ENCODE measurements around the gene LRRC28. TPM values are rescaled to one million over a fixed set of nuclear protein-coding genes. Genes with fewer than 3 reads are reported as not detected.

Gene LRRC28
- total and polyA plus RNA-seq, 2 donors (not counting 1 experiment from before 2014, with no cell fraction given): 20.1 to 23.8 TPM

DNA sequence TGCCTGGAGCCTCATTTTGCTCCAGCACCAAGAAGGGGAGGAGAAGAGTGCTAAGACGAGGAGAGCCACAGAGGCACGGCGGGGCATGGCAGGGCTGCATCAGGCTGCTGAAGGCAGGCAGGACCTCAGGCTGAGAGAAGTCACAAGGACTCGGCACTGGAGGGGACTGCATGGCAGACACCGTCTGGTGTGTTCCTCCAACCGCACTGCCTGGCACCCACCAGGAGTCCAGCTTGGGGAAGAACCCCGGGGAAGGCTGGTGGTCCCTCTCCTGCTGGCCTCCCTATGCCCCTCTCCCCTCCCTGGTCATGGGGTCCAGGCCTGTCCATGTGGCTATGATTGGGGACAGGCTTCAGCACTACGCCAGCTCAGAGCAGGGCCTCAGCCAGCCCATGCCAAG, 161.3 kb downstream of the LRRC28 start:
- H3K4me1 ChIP-seq (ENCODE audit: control insufficient read depth, extremely low read depth, insufficient read depth, low read length): peaks cover 9% of the 10 kb centered on the region
- H3K27me3 ChIP-seq (ENCODE audit: control insufficient read depth, insufficient read depth, low read length): no peaks in the 10 kb centered on the region
- no peak overlapping the region for H3K4me3 ChIP-seq (replicated peaks in 1 of 4; ENCODE audit: control extremely low read depth in 1 of 4, insufficient read depth in 1 of 4, low read depth in 3 of 4, low read length in 4 of 4)
- H3K9ac ChIP-seq (ENCODE audit: insufficient read depth, low read length): no peak overlapping the region
- H3K27ac ChIP-seq (ENCODE audit: insufficient read depth, low read length): no peak overlapping the region
- no peaks in the 10 kb centered on the region for H3K9me3 ChIP-seq (ENCODE audit: control insufficient read depth, insufficient read depth, low read depth, low read length)
- no peak for DNase-seq (ENCODE audit: low read depth in 2 of 2)
- no peaks in the 10 kb centered on the region for H4K20me1 ChIP-seq (ENCODE audit: control insufficient read depth, extremely low read depth, insufficient read depth, low read length)
- H3K36me3 ChIP-seq (ENCODE audit: control insufficient read depth, insufficient read depth, low read length): no peaks in the 10 kb centered on the region
- no peak for TF ChIP-seq CTCF (conservative IDR thresholded peaks at IDR 0.05 in 1 of 2, IDR thresholded peaks at IDR 0.05 in 1 of 2; ENCODE audit: low read depth in 1 of 2, low read length in 2 of 2)
- TF ChIP-seq EZH2 (IDR thresholded peaks at IDR 0.05; ENCODE audit: low read length, missing control alignments): no peak
- H3K79me2 ChIP-seq (ENCODE audit: control insufficient read depth, insufficient read depth, low read length): no peaks in the 10 kb centered on the region
- H3K4me2 ChIP-seq (ENCODE audit: extremely low read depth, insufficient read depth, low read length): no peak overlapping the region
- H2AFZ ChIP-seq (ENCODE audit: low read length): no peak overlapping the region

GRCh38 chr15:99413955-99414754, 162.9 kb downstream of the LRRC28 start:
- no peak overlapping the region for H3K4me3 ChIP-seq (replicated peaks in 1 of 4; ENCODE audit: control extremely low read depth in 1 of 4, insufficient read depth in 1 of 4, low read depth in 3 of 4, low read length in 4 of 4)
- H2AFZ ChIP-seq (ENCODE audit: low read length): no peak overlapping the region
- DNase-seq (ENCODE audit: low read depth in 2 of 2): no peak
- TF ChIP-seq CTCF (conservative IDR thresholded peaks at IDR 0.05 in 1 of 2, IDR thresholded peaks at IDR 0.05 in 1 of 2; ENCODE audit: low read depth in 1 of 2, low read length in 2 of 2) (no peak), EZH2 (IDR thresholded peaks at IDR 0.05; ENCODE audit: low read length, missing control alignments) (no peak)
- H3K9ac ChIP-seq (ENCODE audit: insufficient read depth, low read length): no peak overlapping the region
- H3K79me2 ChIP-seq (ENCODE audit: control insufficient read depth, insufficient read depth, low read length): no peaks in the 10 kb centered on the region
- no peaks in the 10 kb centered on the region for H3K36me3 ChIP-seq (ENCODE audit: control insufficient read depth, insufficient read depth, low read length)
- H3K27me3 ChIP-seq (ENCODE audit: control insufficient read depth, insufficient read depth, low read length): no peaks in the 10 kb centered on the region
- no peak overlapping the region for H3K27ac ChIP-seq (ENCODE audit: insufficient read depth, low read length)
- H3K4me2 ChIP-seq (ENCODE audit: extremely low read depth, insufficient read depth, low read length): no peak overlapping the region
- H3K9me3 ChIP-seq (ENCODE audit: control insufficient read depth, insufficient read depth, low read depth, low read length): no peaks in the 10 kb centered on the region
- H4K20me1 ChIP-seq (ENCODE audit: control insufficient read depth, extremely low read depth, insufficient read depth, low read length): no peaks in the 10 kb centered on the region
- peaks cover 1% of the 10 kb centered on the region for H3K4me1 ChIP-seq (ENCODE audit: control insufficient read depth, extremely low read depth, insufficient read depth, low read length)

DNA sequence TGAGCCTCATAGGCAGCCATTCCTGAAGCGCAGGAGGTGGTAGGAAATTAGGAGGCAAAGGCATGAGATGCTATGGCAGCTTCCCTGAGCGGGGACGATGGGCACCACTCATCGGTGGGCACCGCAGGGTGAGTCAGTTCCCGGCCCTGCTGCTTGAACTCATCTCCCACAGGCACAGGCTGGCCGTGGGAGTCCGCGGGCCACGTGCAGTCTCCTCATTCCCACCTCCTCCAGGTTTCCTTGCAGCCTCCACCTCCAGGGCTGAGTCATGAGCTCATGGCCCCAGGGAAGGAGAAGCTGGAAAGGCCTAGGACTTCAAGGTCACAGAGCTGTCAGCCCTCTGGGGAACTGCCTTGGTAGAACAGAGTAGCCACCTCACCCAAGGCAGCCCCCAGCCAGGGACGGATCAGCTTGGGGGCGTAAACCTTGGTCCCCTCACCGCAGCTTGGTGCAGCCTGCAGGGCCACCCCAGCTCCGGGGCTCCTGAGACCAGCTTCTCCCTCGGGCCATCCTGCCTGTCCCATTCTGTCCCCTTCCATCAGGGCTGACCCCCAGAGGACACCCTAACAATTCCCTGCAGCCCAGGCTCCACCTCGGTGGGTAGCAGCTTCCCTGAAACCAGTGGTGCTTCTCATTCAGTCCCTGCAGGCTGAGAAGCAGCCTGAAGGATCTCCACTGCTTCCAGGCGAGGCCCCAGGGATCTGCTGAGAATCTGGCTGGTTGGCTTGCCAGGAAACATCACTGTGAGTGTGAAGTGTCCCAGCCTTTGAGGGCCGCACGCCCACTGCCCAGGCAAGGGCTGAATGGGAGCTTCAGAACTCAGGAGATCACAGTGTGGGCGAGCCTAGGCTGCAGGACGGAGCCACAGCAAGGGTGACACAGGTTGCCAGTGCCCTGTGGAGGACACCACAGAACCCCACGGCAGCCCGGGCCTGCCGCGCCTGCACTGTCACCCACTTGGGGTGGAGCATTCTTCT, 163.8 kb downstream of the LRRC28 start:
- Histone ChIP-seq H3K4me1 (ENCODE audit: control insufficient read depth, extremely low read depth, insufficient read depth, low read length) (no peaks in the 10 kb centered on the region), H3K4me3 (replicated peaks in 1 of 4; ENCODE audit: control extremely low read depth in 1 of 4, insufficient read depth in 1 of 4, low read depth in 3 of 4, low read length in 4 of 4) (no peak overlapping the region), H3K9ac (ENCODE audit: insufficient read depth, low read length) (no peak overlapping the region), H3K36me3 (ENCODE audit: control insufficient read depth, insufficient read depth, low read length) (no peaks in the 10 kb centered on the region), H3K9me3 (ENCODE audit: control insufficient read depth, insufficient read depth, low read depth, low read length) (no peaks in the 10 kb centered on the region), H3K27me3 (ENCODE audit: control insufficient read depth, insufficient read depth, low read length) (no peaks in the 10 kb centered on the region), H2AFZ (ENCODE audit: low read length) (no peak overlapping the region), H3K4me2 (ENCODE audit: extremely low read depth, insufficient read depth, low read length) (no peak overlapping the region), H4K20me1 (ENCODE audit: control insufficient read depth, extremely low read depth, insufficient read depth, low read length) (no peaks in the 10 kb centered on the region), H3K27ac (ENCODE audit: insufficient read depth, low read length) (no peak overlapping the region), H3K79me2 (ENCODE audit: control insufficient read depth, insufficient read depth, low read length) (no peaks in the 10 kb centered on the region)
- no peak for TF ChIP-seq CTCF (conservative IDR thresholded peaks at IDR 0.05 in 1 of 2, IDR thresholded peaks at IDR 0.05 in 1 of 2; ENCODE audit: low read depth in 1 of 2, low read length in 2 of 2)
- no peak for TF ChIP-seq EZH2 (IDR thresholded peaks at IDR 0.05; ENCODE audit: low read length, missing control alignments)
- peak in 1 of 2 donors; percentile 11 for DNase-seq (ENCODE audit: low read depth in 2 of 2)
